Activated T-helper 1 cell treated with anti-CD3 and anti-CD28 coated beads, Interleukin-12 subunit alpha, Interleukin-12 subunit beta, Interleukin-2, Interleukin-4 antibody, amounts not matched to agents 30 ng/mL and 10 ng/mL and 1 ng/mL, durations not matched to agents 14 hours and 24 hours and 36 hours (primary cell): ENCODE results near the gene CCBE1. TPM values are rescaled to one million over a fixed set of nuclear protein-coding genes. Genes with fewer than 3 reads are reported as not detected.
"Not testable (repeated sequence)": the region's sequence is repeated elsewhere in the genome, so short reads cannot be mapped to it uniquely, and the experiment has no call there.

Experiments used
- DNase-seq: peaks from one replicate; pipeline ENCODE4 v3.0.0; 2021; ENCODE audit warnings: low spot score
- H3K27ac Mint-ChIP-seq: one replicate; pipeline ENCODE4 v1.8.0; 2021; ENCODE audit warnings: mild to moderate bottlenecking, mixed read lengths
- H3K27me3 Mint-ChIP-seq: one replicate; pipeline ENCODE4 v1.8.0; 2022; ENCODE audit warnings: mild to moderate bottlenecking, moderate library complexity, mixed read lengths; ENCODE audit not compliant: insufficient read depth
- H3K36me3 Mint-ChIP-seq: one replicate; pipeline ENCODE4 v1.8.0; 2021; ENCODE audit warnings: low read depth, mixed read lengths
- H3K4me1 Mint-ChIP-seq: one replicate; pipeline ENCODE4 v1.8.0; 2021; ENCODE audit warnings: low read depth, mixed read lengths
- H3K4me3 Mint-ChIP-seq: one replicate; pipeline ENCODE4 v1.8.0; 2021; ENCODE audit warnings: mild to moderate bottlenecking, moderate library complexity, mixed read lengths
- H3K9me3 Mint-ChIP-seq: one replicate; pipeline ENCODE4 v1.8.0; 2021; ENCODE audit warnings: mixed read lengths
- intact Hi-C: fragments of 100-400 bp; cut with micrococcal nuclease; formaldehyde crosslinking; loops from one replicate; pipeline ENCODE4 v1.15.1; 2024
- total RNA-seq: library from RNA; stranded (reverse); gene quantifications from 2 replicates; pipeline ENCODE4 v1.2.3, GENCODE V29; 2022

The CCBE1 gene
- total RNA-seq, 1 donor from 2014 or later, result not detected

DNA sequence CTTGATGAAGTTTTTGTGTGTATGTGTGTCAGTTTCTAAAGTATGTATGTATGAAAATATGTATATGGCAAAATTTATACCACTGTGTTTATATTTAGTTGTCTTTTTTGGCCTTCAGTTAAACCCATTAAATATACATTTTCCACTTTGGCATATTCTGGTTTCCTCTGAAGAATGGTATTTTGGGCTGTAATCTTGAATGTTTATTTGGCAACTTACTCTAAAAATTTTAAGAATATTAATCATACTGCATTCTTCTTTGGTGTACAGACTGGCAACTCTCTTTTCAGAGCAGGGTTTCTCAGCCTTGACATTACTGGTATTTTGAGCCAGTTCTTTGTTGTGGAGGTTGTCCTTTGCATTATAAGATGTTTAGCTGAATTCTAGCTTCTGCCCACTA is 27.9 kb upstream of the CCBE1 start:
- no peak overlapping the region for H3K4me3 Mint-ChIP-seq
- no peak overlapping the region for H3K27ac Mint-ChIP-seq
- no peaks in the 10 kb centered on the region for H3K9me3 Mint-ChIP-seq
- no peaks in the 10 kb centered on the region for H3K27me3 Mint-ChIP-seq
- no peaks in the 10 kb centered on the region for H3K4me1 Mint-ChIP-seq
- intact Hi-C loops, result no loop called here
- no peak for DNase-seq
- no peaks in the 10 kb centered on the region for H3K36me3 Mint-ChIP-seq

DNA sequence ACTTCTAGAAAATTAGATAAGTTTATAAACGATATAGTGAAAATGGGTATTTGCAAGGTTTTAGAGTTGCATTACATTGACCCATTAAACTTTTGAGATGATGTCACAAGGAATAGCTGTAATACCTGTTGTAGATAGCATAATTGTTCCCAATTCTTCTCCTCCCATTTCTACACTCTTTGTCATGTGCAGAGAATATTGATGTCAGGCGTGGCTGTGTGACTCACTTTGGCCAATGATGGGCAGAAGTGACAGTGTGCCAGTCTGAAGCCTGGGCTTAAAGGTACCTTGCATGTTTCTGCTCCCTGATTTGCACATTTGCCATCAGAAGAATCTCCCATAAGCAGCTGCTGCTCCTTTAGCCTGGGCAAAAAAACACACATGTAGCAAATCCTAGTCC is 26.9 kb upstream of the CCBE1 start:
- Mint-ChIP-seq H3K4me3 (no peak overlapping the region), H3K36me3 (no peaks in the 10 kb centered on the region), H3K9me3 (no peaks in the 10 kb centered on the region), H3K27me3 (no peaks in the 10 kb centered on the region), H3K4me1 (no peaks in the 10 kb centered on the region), H3K27ac (no peak overlapping the region)
- no peak for DNase-seq
- intact Hi-C loops, result no loop called here

DNA sequence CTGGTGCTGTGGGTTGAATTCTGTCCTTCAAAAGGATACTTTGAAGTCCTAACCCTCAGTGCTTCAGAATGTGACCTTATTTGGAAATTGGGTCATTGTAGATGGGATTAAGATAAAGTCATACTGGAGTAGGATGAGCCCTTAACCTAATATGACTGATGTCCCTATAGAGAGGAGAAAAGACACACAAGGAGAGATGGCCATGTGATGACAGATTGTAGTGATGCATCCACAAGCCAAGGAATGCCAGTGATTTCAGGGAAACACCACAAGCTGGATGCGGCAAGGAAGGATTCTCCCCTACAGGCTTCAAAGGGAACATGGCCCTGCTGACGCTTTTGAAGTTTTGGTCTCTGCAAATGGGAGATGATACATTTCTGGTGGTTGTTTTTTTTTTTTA is 24.7 kb upstream of the CCBE1 start:
- H3K27me3 Mint-ChIP-seq, result no peaks in the 10 kb centered on the region
- no peak overlapping the region for H3K27ac Mint-ChIP-seq
- intact Hi-C loops, result no loop called here

DNA sequence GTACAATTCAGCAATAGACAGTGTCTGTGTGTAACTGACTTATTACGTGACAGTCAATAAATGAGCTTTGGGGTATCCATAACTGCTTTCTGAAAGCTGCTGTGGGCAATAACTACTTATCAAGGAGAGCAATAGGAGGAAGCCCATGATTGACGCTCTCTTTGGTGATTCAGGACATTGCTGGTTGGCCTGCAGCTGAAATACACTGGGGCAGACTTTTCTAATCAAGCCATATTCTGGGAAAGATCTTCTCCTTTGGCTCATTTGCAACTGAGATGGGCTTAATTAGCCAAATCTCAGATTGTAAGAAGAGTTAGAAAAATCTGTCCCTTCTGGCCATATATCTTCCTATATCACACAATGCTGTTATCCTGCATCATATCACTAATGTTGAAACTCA is 24.0 kb upstream of the CCBE1 start:
- DNase-seq, result no peak
- Mint-ChIP-seq H3K9me3 (no peaks in the 10 kb centered on the region), H3K27ac (no peak overlapping the region), H3K4me1 (no peaks in the 10 kb centered on the region), H3K4me3 (no peak overlapping the region), H3K27me3 (no peaks in the 10 kb centered on the region), H3K36me3 (no peaks in the 10 kb centered on the region)
- intact Hi-C loops, result no loop called here

More for the DNA sequence above, 24.7 kb upstream of the CCBE1 start:
- no peaks in the 10 kb centered on the region for H3K9me3 Mint-ChIP-seq
- no peak overlapping the region for H3K4me3 Mint-ChIP-seq
- no peaks in the 10 kb centered on the region for H3K4me1 Mint-ChIP-seq
- DNase-seq, result no peak
- H3K36me3 Mint-ChIP-seq, result no peaks in the 10 kb centered on the region

DNA sequence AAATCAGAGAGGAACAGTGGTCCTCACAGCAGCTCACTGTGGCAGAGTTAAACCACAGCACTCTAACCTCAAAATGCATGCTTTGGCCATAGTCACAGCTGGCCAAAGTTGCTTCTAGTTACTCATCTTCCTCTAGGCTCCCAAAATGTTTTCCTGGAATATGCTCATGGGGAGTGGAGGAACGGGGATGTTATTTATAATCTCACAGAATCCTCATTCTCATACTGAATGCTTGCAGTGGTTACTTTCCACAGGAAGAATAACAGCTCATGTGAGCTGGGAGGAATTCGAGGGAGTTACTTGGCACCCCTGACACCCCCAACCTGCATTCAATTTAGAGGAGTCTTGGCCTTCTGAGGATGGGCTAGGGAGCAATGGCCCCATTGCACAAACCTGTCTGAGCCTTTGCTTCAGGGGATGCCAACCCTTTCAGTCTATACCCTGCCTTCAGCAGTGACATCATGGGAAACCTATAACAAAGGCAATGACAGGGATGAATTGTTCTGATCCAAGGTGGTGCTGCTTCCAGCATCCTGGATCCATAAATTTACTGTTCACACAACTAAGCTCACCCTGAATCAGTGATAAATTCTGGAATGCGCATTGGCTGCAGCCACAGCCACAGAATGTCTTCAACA is 22.4 kb upstream of the CCBE1 start:
- no peaks in the 10 kb centered on the region for H3K4me1 Mint-ChIP-seq
- peaks cover 2% of the 10 kb centered on the region for H3K27me3 Mint-ChIP-seq
- intact Hi-C loops, result no loop called here
- DNase-seq, result no peak
- no peaks in the 10 kb centered on the region for H3K36me3 Mint-ChIP-seq
- no peaks in the 10 kb centered on the region for H3K9me3 Mint-ChIP-seq
- H3K4me3 Mint-ChIP-seq, result no peak overlapping the region
- H3K27ac Mint-ChIP-seq, result no peak overlapping the region

DNA sequence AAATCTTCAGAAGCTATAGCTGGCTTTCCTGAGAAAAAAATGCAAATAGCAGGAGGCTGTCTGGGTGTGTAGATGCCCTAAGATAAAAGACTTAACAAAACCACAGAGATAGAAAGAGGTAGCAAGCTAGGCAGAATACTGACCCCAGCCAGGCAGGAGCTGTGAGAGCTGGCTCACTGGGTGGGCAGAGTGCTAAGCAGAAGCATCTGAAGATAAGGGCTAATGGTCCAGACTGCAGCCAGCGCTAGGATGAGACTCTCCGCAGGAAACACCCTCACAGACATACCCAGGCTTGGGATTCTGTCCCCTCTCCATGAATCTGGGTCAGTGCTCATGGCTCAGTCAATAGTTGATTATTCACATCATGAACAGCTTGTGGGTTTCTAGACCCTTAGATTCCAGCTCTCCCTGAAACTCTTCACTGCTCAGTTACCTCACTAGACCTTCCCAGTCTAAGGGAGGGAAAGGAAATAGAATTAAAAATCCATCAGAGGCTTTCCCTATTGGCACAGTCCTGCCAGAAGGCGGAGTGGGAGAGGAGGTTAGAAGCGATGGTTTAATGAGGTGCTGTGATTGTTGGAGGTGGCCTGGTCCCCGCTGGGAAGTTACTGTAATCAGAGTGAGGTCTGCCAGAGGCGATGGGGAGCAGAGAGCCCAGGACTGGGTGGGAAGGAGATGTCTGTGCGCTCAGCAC is 21.4 kb upstream of the CCBE1 start:
- Mint-ChIP-seq H3K27ac (no peak overlapping the region), H3K27me3 (peaks cover 2% of the 10 kb centered on the region)
- DNase-seq, result no peak

DNA sequence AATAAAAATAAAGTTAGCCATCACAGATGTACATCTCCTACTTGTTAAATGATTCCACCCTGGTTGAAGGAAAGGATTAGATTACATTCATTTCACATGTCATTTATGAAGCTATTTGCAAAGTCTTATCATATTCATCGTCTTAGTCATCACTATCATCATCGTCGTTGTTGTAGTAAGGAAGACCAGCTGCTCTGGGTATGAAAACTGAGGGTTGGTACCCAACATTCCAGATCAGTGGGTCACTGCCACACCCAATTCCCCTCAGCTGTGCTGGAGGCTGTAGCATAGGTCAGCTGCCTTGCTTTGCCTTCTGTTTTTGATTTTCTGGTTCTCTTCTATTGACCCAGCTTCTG is 20.9 kb upstream of the CCBE1 start:
- no peak for DNase-seq
- intact Hi-C loops, result no loop called here
- no peak overlapping the region for H3K27ac Mint-ChIP-seq
- H3K4me3 Mint-ChIP-seq, result no peak overlapping the region
- H3K27me3 Mint-ChIP-seq, result peaks cover 2% of the 10 kb centered on the region
- no peaks in the 10 kb centered on the region for H3K9me3 Mint-ChIP-seq
- H3K36me3 Mint-ChIP-seq, result no peaks in the 10 kb centered on the region
- no peaks in the 10 kb centered on the region for H3K4me1 Mint-ChIP-seq

More for the DNA sequence above, 21.4 kb upstream of the CCBE1 start:
- Mint-ChIP-seq H3K36me3 (no peaks in the 10 kb centered on the region), H3K9me3 (no peaks in the 10 kb centered on the region), H3K4me1 (no peaks in the 10 kb centered on the region), H3K4me3 (no peak overlapping the region)
- intact Hi-C loops, result no loop called here

DNA sequence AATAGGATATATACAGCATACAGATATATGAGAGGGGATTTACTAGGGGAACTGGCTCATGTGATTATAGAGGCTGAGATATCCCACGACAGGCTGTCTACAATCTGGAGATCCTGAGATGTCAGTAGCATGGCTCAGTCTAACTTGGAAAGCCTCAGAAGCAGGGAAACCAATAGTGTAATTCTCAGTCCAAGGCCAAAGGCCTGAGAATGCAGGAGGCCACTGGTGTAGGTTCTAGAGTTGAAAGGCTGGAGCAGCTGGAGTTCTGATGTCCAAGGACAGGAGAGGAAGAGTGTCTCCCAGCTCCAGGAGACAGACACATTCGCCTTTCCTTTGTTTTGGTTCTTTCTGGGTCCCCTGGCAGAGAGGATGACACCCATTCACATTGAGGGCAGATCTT is 20.1 kb upstream of the CCBE1 start:
- Mint-ChIP-seq H3K27me3 (peaks cover 2% of the 10 kb centered on the region), H3K4me1 (no peaks in the 10 kb centered on the region)
- intact Hi-C loops, result no loop called here

DNA sequence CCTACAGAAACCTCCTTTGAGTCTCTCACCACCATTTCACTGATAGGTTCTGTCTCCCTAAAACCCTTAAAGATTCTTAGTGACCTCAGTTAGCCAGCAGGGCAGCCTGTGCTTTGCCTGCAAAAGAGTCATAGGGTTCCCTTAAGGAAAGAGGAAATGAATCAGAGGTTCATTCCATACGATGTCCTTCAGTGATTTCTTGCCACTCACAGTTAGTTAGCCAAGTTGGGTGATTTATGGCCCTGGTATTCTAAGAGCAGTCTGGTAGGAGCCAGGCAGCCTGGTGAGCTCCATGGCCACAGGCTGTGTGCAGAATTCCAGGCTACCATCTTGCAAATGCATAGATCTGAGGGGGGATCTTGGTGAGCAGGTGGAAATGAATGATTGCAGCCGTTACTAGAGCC is 18.7 kb upstream of the CCBE1 start:
- intact Hi-C loops, result no loop called here
- H3K27ac Mint-ChIP-seq, result no peak overlapping the region
- no peak overlapping the region for H3K4me3 Mint-ChIP-seq
- DNase-seq, result no peak
- H3K4me1 Mint-ChIP-seq, result no peaks in the 10 kb centered on the region
- peaks cover 2% of the 10 kb centered on the region for H3K27me3 Mint-ChIP-seq
- no peaks in the 10 kb centered on the region for H3K36me3 Mint-ChIP-seq
- H3K9me3 Mint-ChIP-seq, result no peaks in the 10 kb centered on the region

More for the DNA sequence above, 20.1 kb upstream of the CCBE1 start:
- H3K27ac Mint-ChIP-seq, result no peak overlapping the region
- no peaks in the 10 kb centered on the region for H3K36me3 Mint-ChIP-seq
- no peak for DNase-seq
- no peaks in the 10 kb centered on the region for H3K9me3 Mint-ChIP-seq
- no peak overlapping the region for H3K4me3 Mint-ChIP-seq

DNA sequence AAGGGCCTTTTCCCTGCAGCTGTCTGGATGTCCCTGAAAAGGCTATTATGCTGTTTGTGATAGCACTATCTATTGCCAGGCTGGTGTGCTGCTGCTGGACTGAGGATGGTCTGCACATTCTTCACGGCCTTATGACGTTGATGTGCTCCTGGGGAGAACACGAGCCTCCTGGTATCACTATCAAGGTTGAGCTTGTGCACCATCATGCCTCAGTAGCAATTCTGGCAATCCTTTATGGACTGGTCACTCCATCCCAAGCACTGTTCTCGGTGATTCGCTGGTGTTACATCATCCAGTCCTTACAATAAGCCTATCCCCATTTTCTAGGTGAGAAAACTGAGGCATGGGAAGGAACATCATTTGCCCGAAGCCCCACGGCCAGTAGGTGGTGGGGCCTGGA is 18.2 kb upstream of the CCBE1 start:
- intact Hi-C loops, result no loop called here
- peaks cover 3% of the 10 kb centered on the region for H3K27me3 Mint-ChIP-seq
- no peak for DNase-seq
- H3K36me3 Mint-ChIP-seq, result no peaks in the 10 kb centered on the region
- H3K4me3 Mint-ChIP-seq, result no peak overlapping the region
- H3K27ac Mint-ChIP-seq, result no peak overlapping the region
- H3K4me1 Mint-ChIP-seq, result no peaks in the 10 kb centered on the region
- no peaks in the 10 kb centered on the region for H3K9me3 Mint-ChIP-seq

DNA sequence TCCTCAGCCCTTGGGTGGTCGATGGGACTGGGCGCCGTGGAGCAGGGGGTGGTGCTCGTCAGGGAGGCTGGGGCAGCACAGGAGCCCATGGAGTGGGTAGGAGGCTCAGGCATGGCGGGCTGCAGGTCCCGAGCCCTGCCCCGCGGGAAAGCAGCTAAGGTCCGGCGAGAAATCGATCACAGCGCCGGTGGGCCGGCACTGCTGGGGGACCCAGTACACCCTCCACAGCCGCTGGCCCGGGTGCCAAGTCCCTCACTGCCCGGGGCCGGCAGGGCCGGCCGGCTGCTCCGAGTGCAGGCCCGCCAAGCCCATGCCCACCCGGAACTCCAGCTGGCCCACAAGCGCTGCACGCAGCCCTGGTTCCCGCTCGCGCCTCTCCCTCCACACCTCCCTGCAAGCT is 16.9 kb upstream of the CCBE1 start:
- DNase-seq, H3K36me3 Mint-ChIP-seq, H3K27me3 Mint-ChIP-seq, intact Hi-C loops, H3K9me3 Mint-ChIP-seq, H3K4me3 Mint-ChIP-seq, H3K4me1 Mint-ChIP-seq, H3K27ac Mint-ChIP-seq: not testable (repeated sequence)

DNA sequence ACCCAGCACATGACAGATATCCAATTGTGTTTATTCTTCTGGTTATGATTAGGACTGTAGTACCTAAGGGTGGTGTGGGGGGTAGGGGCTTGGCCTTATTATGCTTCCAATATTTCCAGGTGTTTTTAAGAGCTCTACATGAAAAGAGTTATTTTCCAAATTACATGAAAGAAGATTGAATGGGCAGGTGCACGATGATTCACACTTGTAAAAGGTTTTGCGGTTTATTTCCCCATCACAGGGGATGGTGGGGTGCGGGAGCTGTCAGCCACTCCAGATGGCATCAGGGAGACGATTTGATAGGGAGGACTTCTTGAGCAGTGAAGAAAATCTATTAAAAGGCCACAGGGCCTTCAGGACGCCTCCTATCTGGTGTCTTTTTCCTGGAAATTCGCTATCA is 15.1 kb upstream of the CCBE1 start:
- Mint-ChIP-seq H3K27ac (no peak overlapping the region), H3K4me1 (no peaks in the 10 kb centered on the region), H3K36me3 (no peaks in the 10 kb centered on the region), H3K4me3 (no peak overlapping the region), H3K27me3 (peaks cover 6% of the 10 kb centered on the region), H3K9me3 (no peaks in the 10 kb centered on the region)
- no peak for DNase-seq
- intact Hi-C loops, result no loop called here

DNA sequence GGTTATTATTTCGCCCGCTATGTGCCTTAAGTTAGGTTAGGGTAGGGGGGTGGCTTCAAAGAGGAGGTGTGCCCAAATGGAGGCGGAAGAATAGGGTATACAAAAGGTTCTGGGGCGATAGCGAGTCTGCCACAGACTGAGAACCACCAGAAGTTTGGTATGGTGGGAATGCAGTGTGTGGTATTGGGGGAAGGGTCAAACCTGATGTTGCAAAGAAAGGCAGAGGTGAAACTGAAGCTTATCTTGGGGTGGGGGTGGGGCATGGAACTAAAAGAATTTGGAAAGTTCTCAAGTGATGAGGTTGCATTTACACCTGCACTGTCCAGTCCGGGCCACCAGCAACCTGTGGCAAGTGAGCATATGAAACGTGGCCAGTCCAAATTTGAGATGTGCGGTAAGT is 11.8 kb upstream of the CCBE1 start:
- no peak overlapping the region for H3K27ac Mint-ChIP-seq
- H3K9me3 Mint-ChIP-seq, result no peaks in the 10 kb centered on the region
- no peaks in the 10 kb centered on the region for H3K36me3 Mint-ChIP-seq
- H3K4me1 Mint-ChIP-seq, result no peaks in the 10 kb centered on the region
- DNase-seq, result no peak
- no peak overlapping the region for H3K4me3 Mint-ChIP-seq
- intact Hi-C loops, result no loop called here
- peaks cover 4% of the 10 kb centered on the region for H3K27me3 Mint-ChIP-seq

DNA sequence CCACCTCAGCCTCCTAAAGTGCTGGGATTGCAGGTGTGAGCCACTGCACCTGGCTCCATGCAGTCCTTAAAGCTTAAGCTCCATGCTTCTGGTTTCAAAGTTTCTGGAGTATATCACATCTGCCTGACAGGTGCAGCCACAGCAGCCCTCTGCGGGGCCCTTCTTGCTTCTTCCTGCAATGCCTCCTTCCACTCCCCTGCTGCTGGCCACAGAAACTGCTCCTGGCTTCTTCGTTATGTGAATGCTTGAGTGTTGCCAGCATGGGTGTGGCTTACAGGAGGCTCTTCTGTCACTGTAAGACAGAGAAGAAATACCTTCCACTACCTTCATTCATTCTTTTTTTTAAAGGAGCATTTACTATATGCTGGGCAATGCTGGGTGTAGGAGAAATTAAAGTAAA is 10.1 kb upstream of the CCBE1 start:
- no peaks in the 10 kb centered on the region for H3K36me3 Mint-ChIP-seq
- H3K27ac Mint-ChIP-seq, result no peak overlapping the region
- no peaks in the 10 kb centered on the region for H3K4me1 Mint-ChIP-seq
- H3K4me3 Mint-ChIP-seq, result no peak overlapping the region
- intact Hi-C loops, result no loop called here
- H3K27me3 Mint-ChIP-seq, result peaks cover 4% of the 10 kb centered on the region
- no peaks in the 10 kb centered on the region for H3K9me3 Mint-ChIP-seq
- no peak for DNase-seq
